Endodermal cell (in vitro differentiated cells): ENCODE measurements around the gene GATB. TPM values are rescaled to one million over a fixed set of nuclear protein-coding genes. Genes with fewer than 3 reads are reported as not detected.

ENCODE experiments used
- DNase-seq: peaks from one replicate; pipeline ENCODE4 v3.0.0-alpha.2; 2017
- H3K27ac ChIP-seq: 2 replicates; pipeline ENCODE4 v1.5.1; 2013; ENCODE audit warnings: mild to moderate bottlenecking, low read depth, low read length, moderate library complexity
- H3K27me3 ChIP-seq: 2 replicates; pipeline ENCODE4 v1.6.1; 2013; ENCODE audit warnings: mild to moderate bottlenecking, low read length, moderate library complexity; ENCODE audit not compliant: insufficient read depth, control insufficient read depth, poor library complexity, severe bottlenecking
- H3K36me3 ChIP-seq: 2 replicates; pipeline ENCODE4 v1.7.0; 2013; ENCODE audit warnings: mild to moderate bottlenecking, low read length, moderate library complexity; ENCODE audit not compliant: control insufficient read depth, insufficient read depth
- H3K4me1 ChIP-seq: one replicate; pipeline ENCODE4 v1.7.0; 2013; ENCODE audit warnings: low read length; ENCODE audit not compliant: control insufficient read depth, insufficient read depth
- H3K4me3 ChIP-seq: 2 replicates; pipeline ENCODE4 v1.5.1; 2013; ENCODE audit warnings: mild to moderate bottlenecking, low read length, moderate library complexity
- H3K9ac ChIP-seq: 2 replicates; pipeline ENCODE4 v1.6.1; 2013; ENCODE audit warnings: mild to moderate bottlenecking, low read length, moderate library complexity; ENCODE audit not compliant: poor library complexity, severe bottlenecking; ENCODE audit errors: extremely low read depth
- H3K9me3 ChIP-seq: 2 replicates; pipeline ENCODE4 v1.6.1; 2013; ENCODE audit warnings: mild to moderate bottlenecking, low read length, moderate library complexity; ENCODE audit not compliant: control insufficient read depth
- H3K27ac Mint-ChIP-seq: 2 replicates; pipeline ENCODE4 v1.8.0; 2020; ENCODE audit warnings: mixed read lengths
- H3K27me3 Mint-ChIP-seq: 2 replicates; pipeline ENCODE4 v1.8.0; 2021; ENCODE audit warnings: mild to moderate bottlenecking, mixed read lengths; ENCODE audit not compliant: insufficient read depth
- H3K36me3 Mint-ChIP-seq: 2 replicates; pipeline ENCODE4 v1.8.0; 2020; ENCODE audit warnings: low read depth, mixed read lengths
- H3K4me1 Mint-ChIP-seq: 2 replicates; pipeline ENCODE4 v1.8.0; 2020; ENCODE audit warnings: mixed read lengths
- H3K4me3 Mint-ChIP-seq: 2 replicates; pipeline ENCODE4 v1.8.0; 2020; ENCODE audit warnings: mild to moderate bottlenecking, moderate library complexity, mixed read lengths
- H3K9me3 Mint-ChIP-seq: 2 replicates; pipeline ENCODE4 v1.8.0; 2020; ENCODE audit warnings: mild to moderate bottlenecking, mixed read lengths
- CTCF ChIP-seq: fragments of 200-600 bp; sonication (generic); conservative IDR thresholded peaks from 2 replicates; pipeline ENCODE4 v1.5.0; 2021; ENCODE audit warnings: antibody characterized with exemption, mild to moderate bottlenecking
- WGBS, 2 experiments: methylation state at CpG; one replicate each; pipeline versions ENCODE4 v1.1.5 to v1.1.7; 2013; ENCODE audit warnings: missing lambda C conversion rate in 2 of 2, mixed read lengths in 1 of 2; ENCODE audit not compliant: insufficient coverage in 1 of 2, insufficient read length in 1 of 2; 5-methylcytosine and 5-hydroxymethylcytosine counted together
- total RNA-seq, 2 donors: library from RNA; stranded (reverse); fragmentation: NEBNext Ultra II Directional in 1 of 2; extraction: Animal tissue kit (Norgen Biotek cat#: 25700) in 1 of 2; gene quantifications; 2 replicates in 1 of 2; 3 replicates in 1 of 2; pipeline ENCODE4 v1.2.1, GENCODE V29; 2021

The GATB gene
- total RNA-seq, 2 donors from 2014 or later: 18.3 to 20.5 TPM

GRCh38 chr4:151744614-151745013 is 16.2 kb downstream of the GATB start:
- TF ChIP-seq CTCF: no peak
- Mint-ChIP-seq H3K27me3 (no peaks in the 10 kb centered on the region), H3K4me3 (no peak overlapping the region), H3K9me3 (no peaks in the 10 kb centered on the region), H3K36me3 (peaks cover 13% of the 10 kb centered on the region), H3K4me1 (peaks cover 5% of the 10 kb centered on the region), H3K27ac (peak overlapping the region; percentile 57)
- peak; percentile 66 for DNase-seq
- Histone ChIP-seq H3K36me3 (no peaks in the 10 kb centered on the region), H3K9me3 (no peaks in the 10 kb centered on the region), H3K27ac (no peak overlapping the region), H3K27me3 (no peaks in the 10 kb centered on the region), H3K9ac (no peak overlapping the region), H3K4me1 (no peaks in the 10 kb centered on the region), H3K4me3 (no peak overlapping the region)
- 40 to 67% methylated on average over 1 of the region's 1 CpG for WGBS, 2 experiments

- Histone ChIP-seq H3K9ac (no peak overlapping the region), H3K27ac (no peak overlapping the region), H3K9me3 (no peaks in the 10 kb centered on the region), H3K4me1 (no peaks in the 10 kb centered on the region), H3K36me3 (no peaks in the 10 kb centered on the region), H3K4me3 (no peak overlapping the region), H3K27me3 (no peaks in the 10 kb centered on the region)
- no peak for TF ChIP-seq CTCF
- Mint-ChIP-seq H3K9me3 (no peaks in the 10 kb centered on the region), H3K27ac (no peak overlapping the region), H3K27me3 (no peaks in the 10 kb centered on the region), H3K4me1 (peaks cover 5% of the 10 kb centered on the region), H3K36me3 (peaks cover 12% of the 10 kb centered on the region), H3K4me3 (no peak overlapping the region)
- 92 to 95% methylated on average over 4 of the region's 4 CpGs for WGBS, 2 experiments
- no peak for DNase-seq
Measured at GRCh38 chr4:151743894-151744293, 16.9 kb downstream of the GATB start.

- no peak overlapping the region for H3K9ac ChIP-seq
- no peaks in the 10 kb centered on the region for H3K4me1 ChIP-seq
- H3K36me3 ChIP-seq: no peaks in the 10 kb centered on the region
- no peak overlapping the region for H3K27ac ChIP-seq
- H3K27ac Mint-ChIP-seq: no peak overlapping the region
- peaks cover 4% of the 10 kb centered on the region for H3K9me3 Mint-ChIP-seq
- no peaks in the 10 kb centered on the region for H3K27me3 ChIP-seq
- no peak for DNase-seq
- peaks cover 5% of the 10 kb centered on the region for H3K4me1 Mint-ChIP-seq
- no peaks in the 10 kb centered on the region for H3K9me3 ChIP-seq
- TF ChIP-seq CTCF: peak; percentile 29
- peaks cover 18% of the 10 kb centered on the region for H3K36me3 Mint-ChIP-seq
- H3K4me3 ChIP-seq: no peak overlapping the region
- H3K27me3 Mint-ChIP-seq: no peaks in the 10 kb centered on the region
- no peak overlapping the region for H3K4me3 Mint-ChIP-seq
- 83 to 90% methylated on average over 3 of the region's 3 CpGs for WGBS, 2 experiments
Measured at GRCh38 chr4:151743128-151743854, 17.5 kb downstream of the GATB start.
